Measurements from ENCODE around the gene SERPINB3. TPM values are rescaled to one million over a fixed set of nuclear protein-coding genes. Genes with fewer than 3 reads are reported as not detected.

SERPINB3 gene
- total RNA-seq, 4 donors from 2014 or later: not detected

GRCh38 chr18:63617915-63618234, 43.8 kb downstream of the SERPINB3 start:
- Histone ChIP-seq H3K4me3 (no peak overlapping the region), H3K36me3 (no peaks in the 10 kb centered on the region), H3K4me1 (no peaks in the 10 kb centered on the region), H3K27ac (no peak overlapping the region), H3K9me3 (no peaks in the 10 kb centered on the region), H3K27me3 (no peaks in the 10 kb centered on the region)
- intact Hi-C loops (cut with DNase I; ENCODE audit: low total_unique reads): no loop called here
- ATAC-seq (no peak), DNase-seq (no peak)
- in situ Hi-C loops (cut with MboI; ENCODE audit: low sequenced_read_pairs in 4 of 4): no loop called here
- TF ChIP-seq POLR2A (IDR thresholded peaks at IDR 0.05) (no peak), CTCF (IDR thresholded peaks at IDR 0.05 in 4 of 5, conservative IDR thresholded peaks at IDR 0.05 in 1 of 5) (no peak)

GRCh38 chr18:63617049-63617914, 44.4 kb downstream of the SERPINB3 start:
- no peaks in the 10 kb centered on the region for H3K4me1 ChIP-seq
- H3K27ac ChIP-seq: no peak overlapping the region
- H3K9me3 ChIP-seq: no peaks in the 10 kb centered on the region
- ATAC-seq (no peak), DNase-seq (no peak)
- no peak for TF ChIP-seq POLR2A (IDR thresholded peaks at IDR 0.05)
- no peak for TF ChIP-seq CTCF (IDR thresholded peaks at IDR 0.05 in 4 of 5, conservative IDR thresholded peaks at IDR 0.05 in 1 of 5)
- H3K4me3 ChIP-seq: no peak overlapping the region
- in situ Hi-C loops (cut with MboI; ENCODE audit: low sequenced_read_pairs in 4 of 4): no loop called here
- intact Hi-C loops (cut with DNase I; ENCODE audit: low total_unique reads): no loop called here
- H3K36me3 ChIP-seq: no peaks in the 10 kb centered on the region
- no peaks in the 10 kb centered on the region for H3K27me3 ChIP-seq

- Histone ChIP-seq H3K27me3 (no peaks in the 10 kb centered on the region), H3K27ac (no peak overlapping the region), H3K36me3 (no peaks in the 10 kb centered on the region), H3K4me3 (no peak overlapping the region), H3K4me1 (no peaks in the 10 kb centered on the region), H3K9me3 (no peaks in the 10 kb centered on the region)
- in situ Hi-C loops (cut with MboI; ENCODE audit: low sequenced_read_pairs in 4 of 4) (no loop called here), intact Hi-C loops (cut with DNase I; ENCODE audit: low total_unique reads) (no loop called here)
- no peak for DNase-seq
- TF ChIP-seq POLR2A (IDR thresholded peaks at IDR 0.05): no peak
- TF ChIP-seq CTCF (IDR thresholded peaks at IDR 0.05 in 4 of 5, conservative IDR thresholded peaks at IDR 0.05 in 1 of 5): no peak
- no peak for ATAC-seq
These were observed 48.3 kb downstream of the SERPINB3 start for GRCh38 chr18:63613420-63613819.

- Histone ChIP-seq H3K9me3 (no peaks in the 10 kb centered on the region), H3K4me1 (no peaks in the 10 kb centered on the region), H3K27me3 (no peaks in the 10 kb centered on the region), H3K4me3 (no peak overlapping the region), H3K36me3 (no peaks in the 10 kb centered on the region), H3K27ac (no peak overlapping the region)
- no peak for TF ChIP-seq POLR2A (IDR thresholded peaks at IDR 0.05)
- no peak for TF ChIP-seq CTCF (IDR thresholded peaks at IDR 0.05 in 4 of 5, conservative IDR thresholded peaks at IDR 0.05 in 1 of 5)
- no peak for DNase-seq
- intact Hi-C loops (cut with DNase I; ENCODE audit: low total_unique reads) (no loop called here), in situ Hi-C loops (cut with MboI; ENCODE audit: low sequenced_read_pairs in 4 of 4) (no loop called here)
- no peak for ATAC-seq
These were observed 55.2 kb downstream of the SERPINB3 start for GRCh38 chr18:63606526-63606925.

Other genes starting within 250 kb of the SERPINB3 start
- 10 to 100 TPM; 13.4 to 18.2 (median 16.0) TPM for gene VPS4B, start 239.4 kb downstream of the SERPINB3 start, total RNA-seq
- not detected for gene SERPINB5, start 184.9 kb downstream of the SERPINB3 start, total RNA-seq
- gene SERPINB12, start 119.5 kb downstream of the SERPINB3 start, total RNA-seq: not detected
- gene SERPINB13, start 74.5 kb downstream of the SERPINB3 start, total RNA-seq: not detected
- under 1 TPM in 1 of 4 donors, not detected in 3; 0.13 TPM for gene SERPINB4, start 17.6 kb downstream of the SERPINB3 start, total RNA-seq
- gene SERPINB11, start 41.1 kb upstream of the SERPINB3 start, total RNA-seq: not detected
- gene SERPINB7, start 113.5 kb upstream of the SERPINB3 start, total RNA-seq: not detected
- not detected for gene SERPINB2, start 225.8 kb upstream of the SERPINB3 start, total RNA-seq
- not detected for gene SERPINB10, start 246.1 kb upstream of the SERPINB3 start, total RNA-seq